Urinary bladder (tissue), 4 donors: Measurements from ENCODE around the gene ISCU. TPM values are rescaled to one million over a fixed set of nuclear protein-coding genes. Genes with fewer than 3 reads are reported as not detected.
"Not testable (repeated sequence)": the region's sequence is repeated elsewhere in the genome, so short reads cannot be mapped to it uniquely, and the experiment has no call there.

Experiments used
- DNase-seq: peaks from one replicate; pipeline ENCODE4 v3.0.0-alpha.2; 2015; ENCODE audit errors: extremely low spot score
- H3K27ac ChIP-seq: one replicate; pipeline ENCODE4 v1.5.1; 2013; ENCODE audit warnings: low read depth, mild to moderate bottlenecking, moderate library complexity
- H3K36me3 ChIP-seq: one replicate; pipeline ENCODE4 v1.6.1; 2013; ENCODE audit warnings: mild to moderate bottlenecking, moderate library complexity; ENCODE audit not compliant: insufficient read depth
- H3K4me1 ChIP-seq: one replicate; pipeline ENCODE4 v1.6.1; 2013; ENCODE audit warnings: mild to moderate bottlenecking, moderate library complexity; ENCODE audit not compliant: insufficient read depth
- H3K4me3 ChIP-seq: one replicate; pipeline ENCODE4 v1.5.1; 2013; ENCODE audit warnings: low read depth, low read length
- WGBS: extraction: QIAGEN DNeasy Blood & Tissue Kit; methylation state at CpG from one replicate; pipeline ENCODE4 v1.1.7; 2013; 5-methylcytosine and 5-hydroxymethylcytosine counted together
- polyA plus RNA-seq: library from polyadenylated mRNA; stranded (reverse); fragments of 200-250 nt; gene quantifications from one replicate; pipeline ENCODE4 v1.2.3, GENCODE V29; 2013
- total RNA-seq: library from RNA; depleted of rRNA; stranded (reverse); fragments of >200 nt; gene quantifications from one replicate; pipeline ENCODE4 v1.2.3, GENCODE V29; 2014
- donor health status: healthy with polysubstance abuse.
- donor health status: healthy.

The ISCU gene
- total and polyA plus RNA-seq, 2 donors: 91.3 to 210 TPM

GRCh38 chr12:108581311-108582227 is 19.2 kb downstream of the ISCU start:
- H3K27ac ChIP-seq: no peak overlapping the region
- no peaks in the 10 kb centered on the region for H3K4me1 ChIP-seq
- no peaks in the 10 kb centered on the region for H3K36me3 ChIP-seq
- no peak for DNase-seq
- H3K4me3 ChIP-seq: no peak overlapping the region
- WGBS: 86% methylated on average over 33 of the region's 33 CpGs

DNA sequence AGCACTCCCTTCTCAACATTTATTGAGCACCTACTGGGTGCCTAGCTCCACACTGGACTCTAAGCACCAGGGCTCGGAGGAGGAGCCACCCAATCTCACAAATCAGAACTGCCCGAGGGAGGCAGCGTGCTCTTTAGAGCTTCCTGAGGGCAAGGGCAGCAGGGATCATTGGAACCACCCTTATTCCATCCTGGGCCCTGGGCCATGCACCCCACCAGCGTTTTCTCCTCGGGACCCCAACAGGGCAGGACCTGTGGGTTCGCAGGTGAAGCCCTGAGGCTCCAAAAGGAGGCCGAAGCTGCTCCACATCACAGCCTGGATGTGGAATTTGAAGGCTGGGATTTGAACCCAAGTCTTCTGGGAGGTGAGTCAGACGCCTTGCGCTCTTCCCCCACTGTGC is 20.1 kb downstream of the ISCU start:
- H3K27ac ChIP-seq: no peak overlapping the region
- H3K36me3 ChIP-seq: no peaks in the 10 kb centered on the region
- DNase-seq: no peak
- H3K4me1 ChIP-seq: no peaks in the 10 kb centered on the region
- WGBS: 91% methylated on average over 9 of the region's 9 CpGs
- H3K4me3 ChIP-seq: no peak overlapping the region

DNA sequence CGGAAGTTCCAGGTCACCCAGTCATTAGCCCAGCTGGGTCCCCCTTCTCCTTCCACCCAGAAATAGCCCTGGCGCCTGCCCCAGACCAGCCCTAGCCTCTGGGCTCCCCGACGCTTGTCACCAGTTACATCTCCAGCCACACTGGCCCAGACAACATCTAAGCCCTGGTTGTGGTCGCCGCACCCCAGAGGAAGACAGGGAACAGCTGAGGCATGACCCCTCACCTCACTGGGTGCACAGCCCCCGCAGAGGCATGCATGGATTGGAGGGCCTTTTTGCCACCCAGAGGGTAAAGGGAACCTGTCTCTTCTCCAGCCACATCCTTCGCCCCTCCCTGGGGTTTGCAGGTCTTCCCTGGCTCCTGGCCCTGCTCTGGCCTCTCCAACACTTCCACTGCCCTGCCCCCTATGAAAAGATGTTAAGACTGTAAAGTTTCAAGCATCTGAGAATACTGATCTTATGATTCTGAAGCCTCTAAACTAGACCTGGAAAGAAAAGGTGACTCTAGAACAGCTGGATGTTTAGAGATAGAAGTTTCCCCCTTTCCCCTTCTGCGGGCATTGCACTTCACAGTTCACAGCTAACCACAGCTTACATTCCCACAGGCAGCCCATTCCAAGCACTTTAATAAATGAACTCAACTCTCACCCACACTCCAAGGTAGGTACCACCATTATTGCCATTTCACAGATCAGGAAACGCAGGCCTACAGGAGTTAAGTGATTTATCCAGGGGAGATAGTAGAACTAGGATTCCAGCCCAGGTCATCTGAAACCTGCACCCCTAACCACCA is 20.8 kb downstream of the ISCU start:
- no peak overlapping the region for H3K4me3 ChIP-seq
- no peak for DNase-seq
- no peak overlapping the region for H3K27ac ChIP-seq
- 76% methylated on average over 10 of the region's 10 CpGs for WGBS
- H3K36me3 ChIP-seq: no peaks in the 10 kb centered on the region
- H3K4me1 ChIP-seq: no peaks in the 10 kb centered on the region

DNA sequence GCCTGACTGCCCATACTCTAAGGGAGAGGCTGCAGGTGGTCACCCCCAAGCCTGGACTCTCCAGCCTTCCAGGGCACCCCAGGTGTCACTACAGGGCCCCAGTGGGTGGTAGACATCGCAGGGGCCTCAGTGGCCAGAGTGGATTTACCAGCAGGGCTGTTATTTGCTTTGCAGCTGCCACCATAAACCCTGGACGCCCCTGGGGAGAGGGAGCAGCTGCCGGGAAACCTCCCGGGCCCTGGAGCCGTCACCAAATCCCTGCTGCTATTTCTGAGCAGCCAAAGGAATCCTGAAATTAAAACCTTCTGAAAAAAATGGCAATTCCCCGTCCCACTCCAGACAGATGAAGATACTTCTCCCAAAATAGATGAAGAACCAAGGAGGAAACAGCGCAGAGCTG is 21.6 kb downstream of the ISCU start:
- Histone ChIP-seq H3K4me3 (no peak overlapping the region), H3K27ac (peak overlapping the region; percentile 25), H3K4me1 (no peaks in the 10 kb centered on the region), H3K36me3 (no peaks in the 10 kb centered on the region)
- DNase-seq: no peak
- WGBS: 40% methylated on average over 7 of the region's 7 CpGs

DNA sequence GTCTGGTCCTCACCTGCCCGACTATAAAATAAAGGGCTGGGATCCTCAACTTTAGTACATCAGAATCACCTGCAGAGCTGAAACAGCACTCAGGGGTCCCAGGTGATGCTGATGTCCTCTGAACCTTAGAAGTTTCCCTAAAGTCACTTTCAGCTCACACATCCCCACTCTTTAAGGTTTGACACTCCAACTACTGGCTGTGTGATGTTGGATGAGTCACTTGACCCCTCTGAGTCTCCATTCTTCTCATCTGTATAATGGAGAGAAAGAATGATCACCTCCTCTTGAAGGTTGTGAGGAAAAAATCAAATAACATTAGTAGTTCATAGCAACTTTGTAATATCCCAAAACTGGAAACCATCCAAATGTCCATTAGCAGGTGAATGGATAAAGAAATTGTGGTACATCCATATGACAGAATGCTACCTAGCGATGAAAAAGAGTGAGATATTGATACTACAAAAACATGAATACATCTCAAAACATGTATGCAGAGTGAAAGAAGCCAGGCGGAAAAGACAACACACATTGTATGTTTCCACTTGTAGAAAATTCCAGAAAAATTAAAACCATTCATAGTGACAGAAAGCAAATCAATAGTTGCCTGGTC is 22.2 kb downstream of the ISCU start:
- no peaks in the 10 kb centered on the region for H3K36me3 ChIP-seq
- DNase-seq: no peak
- no peaks in the 10 kb centered on the region for H3K4me1 ChIP-seq
- 78% methylated on average over 3 of the region's 3 CpGs for WGBS
- H3K4me3 ChIP-seq: no peak overlapping the region
- peak overlapping the region; percentile 25 for H3K27ac ChIP-seq

DNA sequence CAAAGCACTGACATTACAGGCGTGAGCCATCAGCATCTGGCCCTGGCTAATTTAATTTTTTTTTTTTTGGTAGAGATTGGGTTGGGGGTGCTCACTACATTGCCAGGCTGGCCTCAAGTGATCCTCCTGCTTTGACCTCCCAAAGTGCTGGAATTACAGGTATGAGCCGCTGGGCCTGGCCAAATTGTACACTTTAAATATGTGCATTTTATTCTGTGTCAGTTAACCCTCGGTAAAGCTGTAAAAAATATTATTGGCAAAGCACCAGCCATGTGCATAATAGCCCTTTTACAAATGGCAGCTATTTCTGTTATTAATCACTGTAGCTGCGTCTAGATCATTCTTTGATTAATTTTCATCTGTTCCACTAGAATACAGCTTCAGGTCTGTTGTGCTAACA is 23.5 kb downstream of the ISCU start:
- H3K4me3 ChIP-seq: no peak overlapping the region
- no peaks in the 10 kb centered on the region for H3K36me3 ChIP-seq
- whole genome bisulfite sequencing: 63% methylated on average over 4 of the region's 4 CpGs
- no peaks in the 10 kb centered on the region for H3K4me1 ChIP-seq
- no peak overlapping the region for H3K27ac ChIP-seq
- DNase-seq: no peak

GRCh38 chr12:108586306-108586705 is 23.9 kb downstream of the ISCU start:
- no peaks in the 10 kb centered on the region for H3K36me3 ChIP-seq
- H3K4me3 ChIP-seq: no peak overlapping the region
- DNase-seq: no peak
- no peak overlapping the region for H3K27ac ChIP-seq
- 93% methylated on average over 11 of the region's 11 CpGs for WGBS
- no peaks in the 10 kb centered on the region for H3K4me1 ChIP-seq

GRCh38 chr12:108587826-108588225 is 25.4 kb downstream of the ISCU start:
- H3K36me3 ChIP-seq: no peaks in the 10 kb centered on the region
- H3K4me1 ChIP-seq: no peaks in the 10 kb centered on the region
- DNase-seq: no peak
- WGBS: 64% methylated on average over 4 of the region's 4 CpGs
- H3K4me3 ChIP-seq: no peak overlapping the region
- H3K27ac ChIP-seq: no peak overlapping the region

- Histone ChIP-seq H3K4me1 (no peaks in the 10 kb centered on the region), H3K36me3 (no peaks in the 10 kb centered on the region), H3K27ac (no peak overlapping the region), H3K4me3 (no peak overlapping the region)
- WGBS: 30% methylated on average over 15 of the region's 15 CpGs
- DNase-seq: peak; percentile 49
Observed at GRCh38 chr12:108589028-108589839, 26.8 kb downstream of the ISCU start.

DNA sequence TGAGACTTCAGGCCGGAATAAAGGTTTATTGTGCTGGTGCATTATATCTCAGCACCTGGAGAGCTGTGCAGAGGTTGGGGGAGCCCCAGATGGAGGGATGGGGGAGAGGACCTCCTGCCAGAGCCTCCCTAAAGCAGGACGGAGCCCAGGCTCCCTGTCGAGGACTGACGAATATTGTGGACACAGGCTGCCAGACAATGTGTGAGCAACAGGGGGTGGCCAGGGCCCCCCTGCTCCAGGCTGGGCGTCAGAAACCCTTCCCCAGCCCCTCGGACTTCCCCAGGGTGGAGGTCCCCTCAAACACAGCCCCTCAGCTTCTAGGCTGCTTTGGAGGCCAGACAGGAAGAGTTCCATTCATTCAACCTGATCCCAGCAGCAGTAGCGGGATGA is 27.4 kb downstream of the ISCU start:
- no peaks in the 10 kb centered on the region for H3K4me1 ChIP-seq
- H3K36me3 ChIP-seq: no peaks in the 10 kb centered on the region
- H3K4me3 ChIP-seq: no peak overlapping the region
- DNase-seq: no peak
- WGBS: 64% methylated on average over 7 of the region's 7 CpGs
- peak overlapping the region; percentile 28 for H3K27ac ChIP-seq

GRCh38 chr12:108590463-108590862 is 28.1 kb downstream of the ISCU start:
- WGBS: 87% methylated on average over 9 of the region's 9 CpGs
- not testable (repeated sequence) for DNase-seq, H3K27ac ChIP-seq, H3K36me3 ChIP-seq, H3K4me1 ChIP-seq, H3K4me3 ChIP-seq

GRCh38 chr12:108591267-108591980 is 29.0 kb downstream of the ISCU start:
- 84% methylated on average over 22 of the region's 22 CpGs for WGBS
- DNase-seq: no peak
- no peak overlapping the region for H3K27ac ChIP-seq

More at GRCh38 chr12:108591267-108591980, 29.0 kb downstream of the ISCU start:
- H3K4me1 ChIP-seq: no peaks in the 10 kb centered on the region
- no peak overlapping the region for H3K4me3 ChIP-seq
- H3K36me3 ChIP-seq: no peaks in the 10 kb centered on the region
